ENCODE data around the gene CCR8. TPM values are rescaled to one million over a fixed set of nuclear protein-coding genes. Genes with fewer than 3 reads are reported as not detected.
"Not testable (repeated sequence)": the region's sequence is repeated elsewhere in the genome, so short reads cannot be mapped to it uniquely, and the experiment has no call there.

Gene CCR8
- total RNA-seq, 1 donor, result not detected

GRCh38 chr3:39344746-39345344 lies 15.3 kb downstream of the CCR8 start:
- H3K4me3 ChIP-seq (ENCODE audit: low read depth, low read length), result no peak overlapping the region
- DNase-seq (ENCODE audit: low read depth), result no peak
- TF ChIP-seq CTCF (IDR thresholded peaks at IDR 0.05; ENCODE audit: insufficient read depth, low read length), result no peak

GRCh38 chr3:39346785-39347585 lies 17.5 kb downstream of the CCR8 start:
- no peak overlapping the region for H3K4me3 ChIP-seq (ENCODE audit: low read depth, low read length)
- TF ChIP-seq CTCF (IDR thresholded peaks at IDR 0.05; ENCODE audit: insufficient read depth, low read length), result no peak
- no peak for DNase-seq (ENCODE audit: low read depth)

DNA sequence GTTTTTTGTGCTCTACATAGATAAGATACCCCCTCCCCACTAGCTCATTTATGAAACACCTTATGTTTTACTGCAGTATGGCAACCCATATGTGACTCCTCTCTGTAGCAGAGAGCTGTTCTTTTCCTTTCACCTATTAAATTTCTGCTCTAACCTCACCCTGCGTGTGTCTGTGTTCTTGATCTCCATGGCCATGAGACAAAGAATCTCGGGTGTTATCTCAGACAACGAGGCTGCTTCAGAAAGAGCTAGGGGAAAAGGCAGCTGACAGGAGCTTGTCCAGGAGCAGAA lies 18.0 kb downstream of the CCR8 start:
- no peak for TF ChIP-seq CTCF (IDR thresholded peaks at IDR 0.05; ENCODE audit: insufficient read depth, low read length)
- DNase-seq (ENCODE audit: low read depth), result no peak
- no peak overlapping the region for H3K4me3 ChIP-seq (ENCODE audit: low read depth, low read length)

GRCh38 chr3:39349080-39349479 lies 19.6 kb downstream of the CCR8 start:
- DNase-seq (ENCODE audit: low read depth), result no peak
- H3K4me3 ChIP-seq (ENCODE audit: low read depth, low read length), result no peak overlapping the region
- no peak for TF ChIP-seq CTCF (IDR thresholded peaks at IDR 0.05; ENCODE audit: insufficient read depth, low read length)

GRCh38 chr3:39350714-39351113 lies 21.2 kb downstream of the CCR8 start:
- no peak for TF ChIP-seq CTCF (IDR thresholded peaks at IDR 0.05; ENCODE audit: insufficient read depth, low read length)
- DNase-seq (ENCODE audit: low read depth), result no peak
- H3K4me3 ChIP-seq (ENCODE audit: low read depth, low read length), result no peak overlapping the region

GRCh38 chr3:39351134-39351533 lies 21.6 kb downstream of the CCR8 start:
- not testable (repeated sequence) for H3K4me3 ChIP-seq (ENCODE audit: low read depth, low read length); DNase-seq (ENCODE audit: low read depth)

GRCh38 chr3:39353168-39353927 lies 23.8 kb downstream of the CCR8 start:
- not testable (repeated sequence) for DNase-seq (ENCODE audit: low read depth); H3K4me3 ChIP-seq (ENCODE audit: low read depth, low read length)
